ENCODE data around the gene RSPH6A. TPM values are rescaled to one million over a fixed set of nuclear protein-coding genes. Genes with fewer than 3 reads are reported as not detected.

Gene RSPH6A
- total RNA-seq, 1 experiment from 2014 or later: 0.39 TPM

DNA sequence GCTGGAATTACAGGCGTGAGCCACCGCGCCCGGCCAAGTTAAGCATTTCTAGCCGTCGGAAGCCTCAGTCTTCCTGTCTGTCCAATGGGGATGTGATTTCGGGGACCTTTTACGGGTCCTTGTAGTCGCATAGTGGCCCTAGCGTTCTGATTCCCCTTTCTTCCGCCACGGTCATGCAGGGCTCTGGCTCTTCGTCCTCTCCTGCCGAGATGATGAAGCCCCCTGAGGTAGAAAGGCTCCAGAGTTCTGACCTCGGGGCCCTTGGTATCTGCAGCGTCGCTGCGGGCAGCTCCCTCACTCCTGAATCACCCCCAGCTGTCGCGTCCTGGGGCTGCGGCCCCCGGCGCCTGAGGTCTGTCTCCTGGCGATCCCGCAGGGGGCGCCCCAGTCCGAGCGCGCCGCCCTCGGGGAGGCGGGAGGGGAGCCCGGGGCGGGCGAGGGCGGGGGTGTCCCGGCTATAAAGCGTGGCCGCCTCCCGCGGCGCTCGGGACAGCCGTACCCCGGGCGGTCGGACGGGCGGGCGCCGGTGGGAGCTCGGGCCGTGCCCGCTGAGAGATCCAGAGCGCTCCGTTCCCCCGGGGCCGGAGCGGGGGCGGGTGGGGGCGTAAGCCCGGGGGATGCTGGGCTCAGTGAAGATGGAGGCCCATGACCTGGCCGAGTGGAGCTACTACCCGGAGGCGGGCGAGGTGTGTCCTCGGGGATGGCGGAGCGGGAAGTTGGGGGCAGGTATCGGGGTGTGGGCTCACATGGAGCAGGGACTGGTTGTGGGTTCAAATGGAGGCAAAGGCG, 48.9 kb upstream of the RSPH6A start, which contains the start of gene FOXA3 (continued):
- TF ChIP-seq, protein P1, sequence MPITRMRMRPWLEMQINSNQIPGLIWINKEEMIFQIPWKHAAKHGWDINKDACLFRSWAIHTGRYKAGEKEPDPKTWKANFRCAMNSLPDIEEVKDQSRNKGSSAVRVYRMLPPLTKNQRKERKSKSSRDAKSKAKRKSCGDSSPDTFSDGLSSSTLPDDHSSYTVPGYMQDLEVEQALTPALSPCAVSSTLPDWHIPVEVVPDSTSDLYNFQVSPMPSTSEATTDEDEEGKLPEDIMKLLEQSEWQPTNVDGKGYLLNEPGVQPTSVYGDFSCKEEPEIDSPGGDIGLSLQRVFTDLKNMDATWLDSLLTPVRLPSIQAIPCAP (CRISPR knock-in tag; IDR thresholded peaks at IDR 0.05): no peak
- TF ChIP-seq, protein P2, sequence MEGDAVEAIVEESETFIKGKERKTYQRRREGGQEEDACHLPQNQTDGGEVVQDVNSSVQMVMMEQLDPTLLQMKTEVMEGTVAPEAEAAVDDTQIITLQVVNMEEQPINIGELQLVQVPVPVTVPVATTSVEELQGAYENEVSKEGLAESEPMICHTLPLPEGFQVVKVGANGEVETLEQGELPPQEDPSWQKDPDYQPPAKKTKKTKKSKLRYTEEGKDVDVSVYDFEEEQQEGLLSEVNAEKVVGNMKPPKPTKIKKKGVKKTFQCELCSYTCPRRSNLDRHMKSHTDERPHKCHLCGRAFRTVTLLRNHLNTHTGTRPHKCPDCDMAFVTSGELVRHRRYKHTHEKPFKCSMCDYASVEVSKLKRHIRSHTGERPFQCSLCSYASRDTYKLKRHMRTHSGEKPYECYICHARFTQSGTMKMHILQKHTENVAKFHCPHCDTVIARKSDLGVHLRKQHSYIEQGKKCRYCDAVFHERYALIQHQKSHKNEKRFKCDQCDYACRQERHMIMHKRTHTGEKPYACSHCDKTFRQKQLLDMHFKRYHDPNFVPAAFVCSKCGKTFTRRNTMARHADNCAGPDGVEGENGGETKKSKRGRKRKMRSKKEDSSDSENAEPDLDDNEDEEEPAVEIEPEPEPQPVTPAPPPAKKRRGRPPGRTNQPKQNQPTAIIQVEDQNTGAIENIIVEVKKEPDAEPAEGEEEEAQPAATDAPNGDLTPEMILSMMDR (IDR thresholded peaks at IDR 0.05): peak; percentile 62
- peak; percentile 100 for TF ChIP-seq GTF2I (CRISPR knock-in tag; conservative IDR thresholded peaks at IDR 0.05)
- TF ChIP-seq, protein P3, sequence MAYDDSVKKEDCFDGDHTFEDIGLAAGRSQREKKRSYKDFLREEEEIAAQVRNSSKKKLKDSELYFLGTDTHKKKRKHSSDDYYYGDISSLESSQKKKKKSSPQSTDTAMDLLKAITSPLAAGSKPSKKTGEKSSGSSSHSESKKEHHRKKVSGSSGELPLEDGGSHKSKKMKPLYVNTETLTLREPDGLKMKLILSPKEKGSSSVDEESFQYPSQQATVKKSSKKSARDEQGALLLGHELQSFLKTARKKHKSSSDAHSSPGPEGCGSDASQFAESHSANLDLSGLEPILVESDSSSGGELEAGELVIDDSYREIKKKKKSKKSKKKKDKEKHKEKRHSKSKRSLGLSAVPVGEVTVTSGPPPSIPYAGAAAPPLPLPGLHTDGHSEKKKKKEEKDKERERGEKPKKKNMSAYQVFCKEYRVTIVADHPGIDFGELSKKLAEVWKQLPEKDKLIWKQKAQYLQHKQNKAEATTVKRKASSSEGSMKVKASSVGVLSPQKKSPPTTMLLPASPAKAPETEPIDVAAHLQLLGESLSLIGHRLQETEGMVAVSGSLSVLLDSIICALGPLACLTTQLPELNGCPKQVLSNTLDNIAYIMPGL (CRISPR knock-in tag; IDR thresholded peaks at IDR 0.05): peak; percentile 59; the same call in 1 of the 2 replicates
- TF ChIP-seq EMX1 (CRISPR knock-in tag; IDR thresholded peaks at IDR 0.05): 0 out of 2 replicates have a peak, but pooled peaks have one; percentile 45
- TF ChIP-seq, protein P4, sequence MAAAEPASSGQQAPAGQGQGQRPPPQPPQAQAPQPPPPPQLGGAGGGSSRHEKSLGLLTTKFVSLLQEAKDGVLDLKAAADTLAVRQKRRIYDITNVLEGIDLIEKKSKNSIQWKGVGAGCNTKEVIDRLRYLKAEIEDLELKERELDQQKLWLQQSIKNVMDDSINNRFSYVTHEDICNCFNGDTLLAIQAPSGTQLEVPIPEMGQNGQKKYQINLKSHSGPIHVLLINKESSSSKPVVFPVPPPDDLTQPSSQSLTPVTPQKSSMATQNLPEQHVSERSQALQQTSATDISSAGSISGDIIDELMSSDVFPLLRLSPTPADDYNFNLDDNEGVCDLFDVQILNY (CRISPR knock-in tag; IDR thresholded peaks at IDR 0.05): peak; percentile 43; the same call in 1 of the 2 replicates
- TF ChIP-seq RORB (CRISPR knock-in tag; IDR thresholded peaks at IDR 0.05): no peak
- no peak for TF ChIP-seq TEAD1 (CRISPR knock-in tag; IDR thresholded peaks at IDR 0.05)
- TF ChIP-seq ZNF219 (CRISPR knock-in tag; IDR thresholded peaks at IDR 0.05; ENCODE audit: borderline replicate concordance): no peak
- no peak for TF ChIP-seq ZNF138 (CRISPR knock-in tag; conservative IDR thresholded peaks at IDR 0.05)
- TF ChIP-seq, protein P5, sequence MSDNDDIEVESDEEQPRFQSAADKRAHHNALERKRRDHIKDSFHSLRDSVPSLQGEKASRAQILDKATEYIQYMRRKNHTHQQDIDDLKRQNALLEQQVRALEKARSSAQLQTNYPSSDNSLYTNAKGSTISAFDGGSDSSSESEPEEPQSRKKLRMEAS (CRISPR knock-in tag; IDR thresholded peaks at IDR 0.05): no peak
- TF ChIP-seq, protein P6, sequence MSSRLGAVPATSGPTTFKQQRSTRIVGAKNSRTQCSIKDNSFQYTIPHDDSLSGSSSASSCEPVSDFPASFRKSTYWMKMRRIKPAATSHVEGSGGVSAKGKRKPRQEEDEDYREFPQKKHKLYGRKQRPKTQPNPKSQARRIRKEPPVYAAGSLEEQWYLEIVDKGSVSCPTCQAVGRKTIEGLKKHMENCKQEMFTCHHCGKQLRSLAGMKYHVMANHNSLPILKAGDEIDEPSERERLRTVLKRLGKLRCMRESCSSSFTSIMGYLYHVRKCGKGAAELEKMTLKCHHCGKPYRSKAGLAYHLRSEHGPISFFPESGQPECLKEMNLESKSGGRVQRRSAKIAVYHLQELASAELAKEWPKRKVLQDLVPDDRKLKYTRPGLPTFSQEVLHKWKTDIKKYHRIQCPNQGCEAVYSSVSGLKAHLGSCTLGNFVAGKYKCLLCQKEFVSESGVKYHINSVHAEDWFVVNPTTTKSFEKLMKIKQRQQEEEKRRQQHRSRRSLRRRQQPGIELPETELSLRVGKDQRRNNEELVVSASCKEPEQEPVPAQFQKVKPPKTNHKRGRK (CRISPR knock-in tag; IDR thresholded peaks at IDR 0.05; ENCODE audit: borderline replicate concordance): no peak
- TF ChIP-seq, protein P7, sequence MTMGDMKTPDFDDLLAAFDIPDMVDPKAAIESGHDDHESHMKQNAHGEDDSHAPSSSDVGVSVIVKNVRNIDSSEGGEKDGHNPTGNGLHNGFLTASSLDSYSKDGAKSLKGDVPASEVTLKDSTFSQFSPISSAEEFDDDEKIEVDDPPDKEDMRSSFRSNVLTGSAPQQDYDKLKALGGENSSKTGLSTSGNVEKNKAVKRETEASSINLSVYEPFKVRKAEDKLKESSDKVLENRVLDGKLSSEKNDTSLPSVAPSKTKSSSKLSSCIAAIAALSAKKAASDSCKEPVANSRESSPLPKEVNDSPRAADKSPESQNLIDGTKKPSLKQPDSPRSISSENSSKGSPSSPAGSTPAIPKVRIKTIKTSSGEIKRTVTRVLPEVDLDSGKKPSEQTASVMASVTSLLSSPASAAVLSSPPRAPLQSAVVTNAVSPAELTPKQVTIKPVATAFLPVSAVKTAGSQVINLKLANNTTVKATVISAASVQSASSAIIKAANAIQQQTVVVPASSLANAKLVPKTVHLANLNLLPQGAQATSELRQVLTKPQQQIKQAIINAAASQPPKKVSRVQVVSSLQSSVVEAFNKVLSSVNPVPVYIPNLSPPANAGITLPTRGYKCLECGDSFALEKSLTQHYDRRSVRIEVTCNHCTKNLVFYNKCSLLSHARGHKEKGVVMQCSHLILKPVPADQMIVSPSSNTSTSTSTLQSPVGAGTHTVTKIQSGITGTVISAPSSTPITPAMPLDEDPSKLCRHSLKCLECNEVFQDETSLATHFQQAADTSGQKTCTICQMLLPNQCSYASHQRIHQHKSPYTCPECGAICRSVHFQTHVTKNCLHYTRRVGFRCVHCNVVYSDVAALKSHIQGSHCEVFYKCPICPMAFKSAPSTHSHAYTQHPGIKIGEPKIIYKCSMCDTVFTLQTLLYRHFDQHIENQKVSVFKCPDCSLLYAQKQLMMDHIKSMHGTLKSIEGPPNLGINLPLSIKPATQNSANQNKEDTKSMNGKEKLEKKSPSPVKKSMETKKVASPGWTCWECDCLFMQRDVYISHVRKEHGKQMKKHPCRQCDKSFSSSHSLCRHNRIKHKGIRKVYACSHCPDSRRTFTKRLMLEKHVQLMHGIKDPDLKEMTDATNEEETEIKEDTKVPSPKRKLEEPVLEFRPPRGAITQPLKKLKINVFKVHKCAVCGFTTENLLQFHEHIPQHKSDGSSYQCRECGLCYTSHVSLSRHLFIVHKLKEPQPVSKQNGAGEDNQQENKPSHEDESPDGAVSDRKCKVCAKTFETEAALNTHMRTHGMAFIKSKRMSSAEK (CRISPR knock-in tag; IDR thresholded peaks at IDR 0.05; ENCODE audit: borderline replicate concordance): no peak
- TF ChIP-seq JAZF1 (CRISPR knock-in tag; IDR thresholded peaks at IDR 0.05): no peak
- TF ChIP-seq, protein P8, sequence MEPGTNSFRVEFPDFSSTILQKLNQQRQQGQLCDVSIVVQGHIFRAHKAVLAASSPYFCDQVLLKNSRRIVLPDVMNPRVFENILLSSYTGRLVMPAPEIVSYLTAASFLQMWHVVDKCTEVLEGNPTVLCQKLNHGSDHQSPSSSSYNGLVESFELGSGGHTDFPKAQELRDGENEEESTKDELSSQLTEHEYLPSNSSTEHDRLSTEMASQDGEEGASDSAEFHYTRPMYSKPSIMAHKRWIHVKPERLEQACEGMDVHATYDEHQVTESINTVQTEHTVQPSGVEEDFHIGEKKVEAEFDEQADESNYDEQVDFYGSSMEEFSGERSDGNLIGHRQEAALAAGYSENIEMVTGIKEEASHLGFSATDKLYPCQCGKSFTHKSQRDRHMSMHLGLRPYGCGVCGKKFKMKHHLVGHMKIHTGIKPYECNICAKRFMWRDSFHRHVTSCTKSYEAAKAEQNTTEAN (CRISPR knock-in tag; IDR thresholded peaks at IDR 0.05): no peak
- TF ChIP-seq ESRRA (CRISPR knock-in tag; IDR thresholded peaks at IDR 0.05; ENCODE audit: borderline replicate concordance): no peak
- TF ChIP-seq, protein P9, sequence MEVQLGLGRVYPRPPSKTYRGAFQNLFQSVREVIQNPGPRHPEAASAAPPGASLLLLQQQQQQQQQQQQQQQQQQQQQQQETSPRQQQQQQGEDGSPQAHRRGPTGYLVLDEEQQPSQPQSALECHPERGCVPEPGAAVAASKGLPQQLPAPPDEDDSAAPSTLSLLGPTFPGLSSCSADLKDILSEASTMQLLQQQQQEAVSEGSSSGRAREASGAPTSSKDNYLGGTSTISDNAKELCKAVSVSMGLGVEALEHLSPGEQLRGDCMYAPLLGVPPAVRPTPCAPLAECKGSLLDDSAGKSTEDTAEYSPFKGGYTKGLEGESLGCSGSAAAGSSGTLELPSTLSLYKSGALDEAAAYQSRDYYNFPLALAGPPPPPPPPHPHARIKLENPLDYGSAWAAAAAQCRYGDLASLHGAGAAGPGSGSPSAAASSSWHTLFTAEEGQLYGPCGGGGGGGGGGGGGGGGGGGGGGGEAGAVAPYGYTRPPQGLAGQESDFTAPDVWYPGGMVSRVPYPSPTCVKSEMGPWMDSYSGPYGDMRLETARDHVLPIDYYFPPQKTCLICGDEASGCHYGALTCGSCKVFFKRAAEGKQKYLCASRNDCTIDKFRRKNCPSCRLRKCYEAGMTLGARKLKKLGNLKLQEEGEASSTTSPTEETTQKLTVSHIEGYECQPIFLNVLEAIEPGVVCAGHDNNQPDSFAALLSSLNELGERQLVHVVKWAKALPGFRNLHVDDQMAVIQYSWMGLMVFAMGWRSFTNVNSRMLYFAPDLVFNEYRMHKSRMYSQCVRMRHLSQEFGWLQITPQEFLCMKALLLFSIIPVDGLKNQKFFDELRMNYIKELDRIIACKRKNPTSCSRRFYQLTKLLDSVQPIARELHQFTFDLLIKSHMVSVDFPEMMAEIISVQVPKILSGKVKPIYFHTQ (CRISPR knock-in tag; IDR thresholded peaks at IDR 0.05): 0 out of 2 replicates have a peak, but pooled peaks have one; percentile 49

Measured in WTC11 (cell line).